CD4-positive, CD25-positive, alpha-beta regulatory T cell (primary cell): ENCODE measurements around the gene L1CAM. TPM values are rescaled to one million over a fixed set of nuclear protein-coding genes. Genes with fewer than 3 reads are reported as not detected.

ENCODE experiments used
- ATAC-seq, 2 donors: fragments of 150-1000 bp; cut with Tn5 transposase; one replicate each; pipeline ENCODE4 v1.10.0; 2021; ENCODE audit warnings: low read depth in 2 of 2, moderate number of reproducible peaks in 2 of 2, moderate library complexity in 1 of 2
- DNase-seq, 3 donors: peaks; one replicate each; pipeline versions ENCODE4 v3.0.0 to v3.0.0-alpha.2; 2012 to 2022; ENCODE audit warnings: mixed read lengths in 1 of 3
- H3K27ac ChIP-seq: one replicate; pipeline ENCODE4 v1.7.0; 2013; ENCODE audit warnings: mild to moderate bottlenecking, low read length; ENCODE audit not compliant: insufficient read depth, poor library complexity, severe bottlenecking
- H3K27me3 ChIP-seq: one replicate; pipeline ENCODE4 v1.7.0; 2013; ENCODE audit warnings: low read length; ENCODE audit not compliant: control insufficient read depth, insufficient read depth
- H3K36me3 ChIP-seq: one replicate; pipeline ENCODE4 v1.7.0; 2013; ENCODE audit warnings: mild to moderate bottlenecking, low read length, moderate library complexity; ENCODE audit not compliant: control insufficient read depth, insufficient read depth
- H3K4me1 ChIP-seq: 2 replicates; pipeline ENCODE4 v1.7.0; 2013; ENCODE audit warnings: mild to moderate bottlenecking, low read length; ENCODE audit not compliant: insufficient read depth, control insufficient read depth, poor library complexity, severe bottlenecking
- H3K4me3 ChIP-seq: one replicate; pipeline ENCODE4 v1.7.0; 2013; ENCODE audit warnings: low read depth, mild to moderate bottlenecking, low read length, moderate library complexity
- H3K9me3 ChIP-seq, 2 experiments: 1 replicate in 1 of 2; 2 replicates in 1 of 2; pipeline ENCODE4 v1.7.0; 2013; ENCODE audit warnings: low read length in 2 of 2, mild to moderate bottlenecking in 1 of 2, moderate library complexity in 1 of 2; ENCODE audit not compliant: control insufficient read depth in 2 of 2
- H3K27ac Mint-ChIP-seq, 3 donors: one replicate each; pipeline ENCODE4 v1.8.0; 2020 to 2022; ENCODE audit warnings: mild to moderate bottlenecking in 3 of 3, mixed read lengths in 3 of 3, moderate library complexity in 2 of 3
- H3K27me3 Mint-ChIP-seq: one replicate; pipeline ENCODE4 v1.8.0; 2022; ENCODE audit warnings: mild to moderate bottlenecking, mixed read lengths
- H3K36me3 Mint-ChIP-seq: one replicate; pipeline ENCODE4 v1.8.0; 2020; ENCODE audit warnings: mixed read lengths
- H3K4me1 Mint-ChIP-seq, 4 donors: one replicate each; pipeline ENCODE4 v1.8.0; 2020 to 2022; ENCODE audit warnings: mixed read lengths in 4 of 4, mild to moderate bottlenecking in 1 of 4
- H3K4me3 Mint-ChIP-seq, 4 donors: one replicate each; pipeline ENCODE4 v1.8.0; 2020 to 2022; ENCODE audit warnings: mild to moderate bottlenecking in 4 of 4, mixed read lengths in 4 of 4, moderate library complexity in 3 of 4
- H3K9me3 Mint-ChIP-seq, 7 donors: one replicate each; pipeline ENCODE4 v1.8.0; 2020 to 2022; ENCODE audit warnings: mixed read lengths in 7 of 7, mild to moderate bottlenecking in 3 of 7, moderate library complexity in 2 of 7
- polyA plus RNA-seq, 4 donors: library from polyadenylated mRNA; unstranded; fragments of 300-500 nt; fragmentation: Illumina TruSeq; gene quantifications; one replicate each; pipeline ENCODE4 v1.2.3, GENCODE V29; 2021
- total RNA-seq: library from RNA; stranded (reverse); gene quantifications from one replicate; pipeline ENCODE4 v1.2.3, GENCODE V29; 2022

Gene L1CAM
- total and polyA plus RNA-seq, 5 donors from 2014 or later, result 0.67 to 2.1 TPM; not detected in 3

DNA sequence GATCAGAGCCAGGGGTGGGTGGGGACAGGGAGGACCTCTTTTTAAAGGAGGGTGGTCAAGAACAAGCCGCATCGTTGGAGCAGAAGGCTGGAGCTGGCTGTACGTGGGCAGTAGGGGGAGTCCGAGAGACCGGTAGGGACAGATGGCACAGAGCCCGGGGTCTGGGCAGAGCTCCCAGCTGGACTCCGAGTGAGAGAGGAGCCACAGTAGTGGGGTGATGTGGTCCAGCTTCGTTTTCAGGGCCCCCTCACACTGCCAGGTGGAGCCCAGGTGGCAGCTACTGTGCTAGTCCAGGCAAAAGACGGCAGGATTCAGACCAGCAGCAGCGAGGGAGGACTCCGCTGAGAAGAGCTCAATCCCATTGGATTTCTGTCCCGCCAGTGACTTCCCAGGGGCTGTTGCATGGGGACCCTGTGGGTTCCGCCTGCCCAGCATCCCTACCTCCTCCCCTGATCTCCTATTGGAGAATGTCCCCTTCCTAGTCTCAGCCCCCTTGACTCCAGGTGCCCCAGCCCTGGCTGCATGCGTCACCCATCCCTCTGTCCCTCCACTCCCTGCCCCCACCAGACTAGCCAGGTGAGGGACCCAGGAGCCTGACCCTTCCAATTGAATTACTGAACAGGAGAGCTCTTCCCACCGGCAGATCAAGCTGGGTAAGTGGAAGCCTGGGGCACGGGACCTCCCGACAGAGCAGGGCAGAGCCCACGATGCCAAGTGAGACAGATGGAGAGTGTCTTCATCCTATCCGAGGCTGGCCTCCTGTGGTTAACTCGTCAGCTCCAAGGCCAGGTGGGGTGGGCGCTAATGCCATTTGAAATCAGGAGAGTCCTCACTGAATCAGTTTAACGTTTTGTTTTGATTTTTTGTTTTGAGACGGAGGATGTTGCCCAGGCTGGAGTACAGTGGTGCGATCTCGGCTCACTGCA lies 37.2 kb upstream of the L1CAM start:
- no peak for ATAC-seq
- H3K4me3 Mint-ChIP-seq, result peak overlapping the region; percentile 95 to 98 (median 97)
- peaks cover 18% of the 10 kb centered on the region for H3K36me3 ChIP-seq
- H3K4me3 ChIP-seq, result peak overlapping the region; percentile 42
- H3K4me1 Mint-ChIP-seq, result peaks cover 0 to 62% (median 4%) of the 10 kb centered on the region in 4 donors
- H3K9me3 Mint-ChIP-seq, result no peaks in the 10 kb centered on the region
- no peaks in the 10 kb centered on the region for H3K27me3 ChIP-seq
- no peak for DNase-seq
- no peaks in the 10 kb centered on the region for H3K9me3 ChIP-seq
- H3K36me3 Mint-ChIP-seq, result peaks cover 4% of the 10 kb centered on the region
- H3K27ac Mint-ChIP-seq, result peak overlapping the region; percentile 87 to 96 (median 94)
- H3K4me1 ChIP-seq, result peaks cover 68% of the 10 kb centered on the region
- peaks cover 4% of the 10 kb centered on the region for H3K27me3 Mint-ChIP-seq
- H3K27ac ChIP-seq, result peak overlapping the region; percentile 96

DNA sequence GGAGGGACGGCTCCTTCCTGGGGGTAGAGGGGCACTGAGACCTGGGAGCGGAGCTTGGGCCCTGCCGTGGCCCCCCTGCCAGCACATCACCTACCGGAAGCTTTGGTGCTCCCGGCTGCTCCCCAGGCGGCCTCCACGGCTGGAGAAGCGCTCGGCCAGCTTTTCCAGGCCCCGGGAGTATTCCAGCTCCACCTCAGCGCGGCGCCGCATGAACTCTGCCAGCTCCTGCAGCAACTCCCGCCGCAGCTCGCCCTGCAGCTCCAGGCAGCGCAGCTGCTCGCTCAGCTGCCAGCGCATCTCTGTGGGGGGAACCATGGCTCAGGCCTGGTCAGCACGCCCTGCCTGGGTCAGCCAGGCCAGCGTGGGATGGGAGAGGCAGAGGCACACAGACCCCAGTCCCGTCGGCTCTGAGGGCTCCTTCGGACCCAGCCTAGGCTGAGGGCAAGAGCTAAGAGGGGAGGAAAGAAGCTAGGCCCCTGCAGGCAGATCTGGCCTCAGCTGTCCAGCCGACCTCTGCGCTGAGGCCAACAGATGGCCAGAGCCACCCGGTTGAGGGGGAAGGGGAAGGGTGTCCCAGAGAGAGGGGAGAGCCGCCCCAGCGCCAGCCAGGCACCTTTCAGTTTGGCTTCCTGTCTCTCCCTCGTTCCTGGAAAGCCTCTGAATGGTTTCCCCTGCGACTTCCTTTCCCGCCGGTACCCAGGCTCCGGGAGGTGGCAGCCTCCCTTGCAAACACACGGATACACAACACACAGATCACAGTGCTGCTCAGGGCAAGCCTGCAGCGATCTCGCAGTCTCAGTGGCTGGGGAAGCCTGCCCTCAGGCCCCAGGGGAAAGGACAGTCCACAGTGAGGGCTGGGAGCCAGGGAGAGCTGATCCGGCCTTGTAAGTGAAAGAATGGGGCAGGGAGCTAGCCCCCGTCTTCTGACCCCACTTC lies 35.8 kb upstream of the L1CAM start:
- Histone ChIP-seq H3K4me3 (no peak overlapping the region), H3K27ac (peak overlapping the region; percentile 58), H3K9me3 (no peaks in the 10 kb centered on the region), H3K36me3 (peaks cover 25% of the 10 kb centered on the region), H3K4me1 (peaks cover 55% of the 10 kb centered on the region), H3K27me3 (no peaks in the 10 kb centered on the region)
- peaks cover 1% of the 10 kb centered on the region for H3K27me3 Mint-ChIP-seq
- H3K27ac Mint-ChIP-seq, result peak overlapping the region; percentile 62 to 96 (median 87)
- peak in 1 of 3 donors; percentile 50 for DNase-seq
- H3K4me3 Mint-ChIP-seq, result peak overlapping the region; percentile 95 to 98 (median 97)
- ATAC-seq, result no peak
- no peaks in the 10 kb centered on the region for H3K9me3 Mint-ChIP-seq
- peaks cover 4% of the 10 kb centered on the region for H3K36me3 Mint-ChIP-seq
- H3K4me1 Mint-ChIP-seq, result peaks cover 0 to 53% (median 2%) of the 10 kb centered on the region in 4 donors

DNA sequence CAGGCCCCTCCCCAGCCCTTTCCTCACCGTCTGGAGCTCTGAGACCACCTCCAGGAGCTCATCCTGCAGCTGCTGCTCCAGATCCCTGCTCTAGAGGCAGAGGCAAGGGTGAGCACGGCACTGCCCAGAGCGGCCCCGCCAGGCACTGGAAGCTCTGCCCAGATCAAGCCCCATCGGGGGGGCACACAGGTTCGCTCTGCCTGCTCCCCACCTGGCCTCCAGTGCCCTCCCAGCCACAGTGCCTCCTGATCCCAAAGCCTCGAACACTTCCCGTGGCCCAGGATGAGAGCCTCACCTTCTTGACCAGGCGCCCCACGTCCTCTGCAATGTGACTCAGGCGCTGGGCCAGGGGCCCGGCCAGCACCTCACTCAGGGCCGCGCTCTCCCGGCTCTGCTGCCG lies 35.1 kb upstream of the L1CAM start:
- DNase-seq, result no peak
- H3K9me3 Mint-ChIP-seq, result no peaks in the 10 kb centered on the region
- no peak for ATAC-seq
- no peak overlapping the region for H3K4me3 ChIP-seq
- no peaks in the 10 kb centered on the region for H3K27me3 Mint-ChIP-seq
- H3K36me3 ChIP-seq, result peaks cover 25% of the 10 kb centered on the region
- peak overlapping the region in 1 of 4 donors; percentile 41 for H3K4me3 Mint-ChIP-seq
- H3K27ac Mint-ChIP-seq, result no peak overlapping the region
- H3K9me3 ChIP-seq, result no peaks in the 10 kb centered on the region
- peaks cover 51% of the 10 kb centered on the region for H3K4me1 ChIP-seq
- H3K4me1 Mint-ChIP-seq, result peaks cover 0 to 51% (median 2%) of the 10 kb centered on the region in 4 donors
- peaks cover 5% of the 10 kb centered on the region for H3K36me3 Mint-ChIP-seq
- H3K27ac ChIP-seq, result no peak overlapping the region
- H3K27me3 ChIP-seq, result no peaks in the 10 kb centered on the region

DNA sequence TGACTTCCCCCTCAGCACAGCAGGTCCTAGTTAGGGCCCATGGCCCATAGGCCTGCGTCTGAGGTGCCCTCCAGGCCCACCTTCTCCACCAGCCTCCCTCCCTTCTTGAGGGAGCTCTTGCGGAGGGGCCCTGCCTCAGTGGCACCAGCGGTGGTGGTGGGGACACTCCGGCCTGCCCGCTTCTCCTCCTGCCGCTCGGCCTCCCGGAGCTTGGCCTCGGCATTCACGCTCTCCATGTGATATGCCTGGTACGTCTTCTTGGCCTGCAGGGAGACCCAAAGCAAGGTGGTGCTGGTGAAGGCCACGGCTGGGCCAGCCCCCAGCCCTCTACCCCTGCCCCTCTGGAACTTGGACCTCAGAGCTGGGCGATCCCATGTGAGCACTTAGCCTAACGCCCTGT lies 34.6 kb upstream of the L1CAM start:
- Mint-ChIP-seq H3K27ac (no peak overlapping the region), H3K36me3 (peaks cover 10% of the 10 kb centered on the region), H3K4me1 (peaks cover 0 to 53% (median 2%) of the 10 kb centered on the region in 4 donors), H3K4me3 (no peak overlapping the region), H3K9me3 (no peaks in the 10 kb centered on the region), H3K27me3 (no peaks in the 10 kb centered on the region)
- no peaks in the 10 kb centered on the region for H3K27me3 ChIP-seq
- H3K4me3 ChIP-seq, result no peak overlapping the region
- H3K27ac ChIP-seq, result no peak overlapping the region
- H3K36me3 ChIP-seq, result peaks cover 25% of the 10 kb centered on the region
- H3K9me3 ChIP-seq, result no peaks in the 10 kb centered on the region
- ATAC-seq (no peak), DNase-seq (no peak)
- H3K4me1 ChIP-seq, result peaks cover 47% of the 10 kb centered on the region

DNA sequence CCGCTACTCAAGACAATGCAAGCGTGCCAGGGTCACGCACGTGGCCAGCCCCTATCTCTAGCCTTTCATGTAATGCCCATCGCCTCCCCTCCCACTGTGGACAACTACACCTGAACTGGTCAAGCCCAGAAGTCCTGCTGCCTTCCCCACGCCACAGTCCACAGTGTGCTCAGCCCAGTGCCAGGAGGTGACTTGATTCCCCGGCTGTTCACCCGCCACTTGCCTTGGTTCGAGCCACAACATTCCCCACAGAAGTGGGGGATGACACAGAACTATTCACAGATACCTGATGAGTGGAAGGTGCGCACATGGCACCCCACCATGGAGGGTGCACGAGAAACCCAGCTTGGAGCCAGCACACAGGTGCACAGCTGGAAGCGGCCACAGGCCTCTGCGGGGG lies 33.3 kb upstream of the L1CAM start:
- Mint-ChIP-seq H3K27me3 (no peaks in the 10 kb centered on the region), H3K4me1 (peaks cover 0 to 42% (median 2%) of the 10 kb centered on the region in 4 donors), H3K36me3 (peaks cover 8% of the 10 kb centered on the region), H3K27ac (peak overlapping the region in 1 of 3 donors; percentile 56), H3K9me3 (no peaks in the 10 kb centered on the region), H3K4me3 (no peak overlapping the region)
- Histone ChIP-seq H3K4me1 (peaks cover 35% of the 10 kb centered on the region), H3K9me3 (no peaks in the 10 kb centered on the region), H3K27me3 (no peaks in the 10 kb centered on the region), H3K36me3 (peaks cover 25% of the 10 kb centered on the region), H3K27ac (no peak overlapping the region), H3K4me3 (no peak overlapping the region)
- ATAC-seq (no peak), DNase-seq (no peak)

DNA sequence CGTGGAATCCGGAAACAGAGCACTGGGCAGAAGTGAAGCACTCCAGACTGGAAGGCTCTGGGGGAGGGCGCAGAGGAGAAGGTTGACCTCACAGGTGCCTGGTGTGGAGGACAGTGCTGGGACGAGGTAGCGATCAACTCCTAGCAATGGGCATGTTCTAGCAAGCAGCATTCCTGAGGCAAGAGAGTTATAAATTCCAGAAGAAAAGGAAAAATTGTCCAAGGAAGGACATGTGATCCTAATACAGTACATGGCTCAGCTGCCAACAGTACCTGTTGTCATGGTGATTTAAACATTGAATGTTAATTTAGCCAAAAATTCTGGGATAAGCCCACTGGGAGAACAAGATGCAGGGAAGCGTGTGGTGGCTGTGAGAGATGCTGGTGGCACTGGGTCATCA lies 31.9 kb upstream of the L1CAM start:
- H3K4me3 ChIP-seq, result no peak overlapping the region
- no peaks in the 10 kb centered on the region for H3K27me3 Mint-ChIP-seq
- H3K4me1 Mint-ChIP-seq, result peaks cover 0 to 30% (median 2%) of the 10 kb centered on the region in 4 donors
- H3K36me3 ChIP-seq, result peaks cover 35% of the 10 kb centered on the region
- H3K9me3 ChIP-seq, result no peaks in the 10 kb centered on the region
- no peaks in the 10 kb centered on the region for H3K27me3 ChIP-seq
- peaks cover 6% of the 10 kb centered on the region for H3K36me3 Mint-ChIP-seq
- no peak overlapping the region for H3K27ac ChIP-seq
- peak overlapping the region in 2 of 4 donors; percentile 9 to 38 for H3K4me3 Mint-ChIP-seq
- H3K4me1 ChIP-seq, result peaks cover 22% of the 10 kb centered on the region
- H3K27ac Mint-ChIP-seq, result no peak overlapping the region
- ATAC-seq (no peak), DNase-seq (no peak)
- H3K9me3 Mint-ChIP-seq, result no peaks in the 10 kb centered on the region

DNA sequence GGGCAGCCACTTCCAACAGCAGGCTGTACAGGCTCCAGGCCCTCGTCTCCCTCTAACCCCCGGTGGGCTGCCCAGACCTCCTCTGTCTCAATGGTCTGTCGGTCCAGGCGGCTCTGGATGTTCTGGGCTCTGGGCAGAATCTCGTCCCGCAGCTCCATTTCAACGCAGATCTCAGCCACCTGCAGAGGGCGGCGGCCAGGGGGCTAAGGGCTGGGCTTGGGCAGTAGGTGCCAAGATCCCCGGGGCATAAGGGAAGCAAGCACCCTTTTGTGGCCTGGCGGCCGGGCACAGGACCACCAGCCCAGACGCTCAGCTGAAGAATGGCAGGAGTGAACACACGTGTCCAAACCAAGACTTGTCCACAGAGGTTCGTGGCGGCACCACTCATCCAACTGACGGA lies 27.7 kb upstream of the L1CAM start:
- H3K27me3 Mint-ChIP-seq, result no peaks in the 10 kb centered on the region
- no peak overlapping the region for H3K27ac Mint-ChIP-seq

More for the DNA sequence above, 27.7 kb upstream of the L1CAM start:
- peaks cover 0 to 21% (median 2%) of the 10 kb centered on the region in 4 donors for H3K4me1 Mint-ChIP-seq
- Histone ChIP-seq H3K36me3 (peaks cover 32% of the 10 kb centered on the region), H3K4me1 (no peaks in the 10 kb centered on the region), H3K4me3 (no peak overlapping the region), H3K27ac (no peak overlapping the region), H3K9me3 (no peaks in the 10 kb centered on the region), H3K27me3 (no peaks in the 10 kb centered on the region)
- H3K9me3 Mint-ChIP-seq, result no peaks in the 10 kb centered on the region
- ATAC-seq (no peak), DNase-seq (no peak)
- H3K36me3 Mint-ChIP-seq, result peaks cover 12% of the 10 kb centered on the region
- H3K4me3 Mint-ChIP-seq, result no peak overlapping the region
